GM12878 (cell line): ENCODE measurements around the gene ANAPC7.
"Not testable (repeated sequence)": the region's sequence is repeated elsewhere in the genome, so short reads cannot be mapped to it uniquely, and the experiment has no call there.

Experiments used
- CHD4 ChIP-seq: fragments of 200-600 bp; sonication (generic); IDR thresholded peaks from 2 replicates; pipeline ENCODE4 v1.6.1; 2016; ENCODE audit warnings: mild to moderate bottlenecking
- RAD21 ChIP-seq: IDR thresholded peaks from 2 replicates; pipeline ENCODE4 v1.6.1; 2011; ENCODE audit warnings: mild to moderate bottlenecking, low read depth, low read length, moderate library complexity; ENCODE audit not compliant: insufficient read depth
- ZSCAN29 ChIP-seq: fragments of 450-650 bp; IDR thresholded peaks from 2 replicates; pipeline ENCODE4 v1.6.1; 2017; ENCODE audit warnings: mild to moderate bottlenecking, moderate library complexity
- TF ChIP-seq, protein P1 (sequence below): IDR thresholded peaks from 2 replicates; pipeline ENCODE4 v1.6.1; 2012; ENCODE audit warnings: low read depth, low read length, improper control_type of control experiment
- TF ChIP-seq, protein P2 (sequence below): IDR thresholded peaks from 2 replicates; pipeline ENCODE4 v1.6.1; 2012; ENCODE audit warnings: mild to moderate bottlenecking, low read depth, low read length
- TF ChIP-seq, protein P3 (sequence below), 3 experiments: IDR thresholded peaks in 2 of 3; conservative IDR thresholded peaks in 1 of 3; 2 replicates each; pipeline ENCODE4 v1.5.1; 2011; ENCODE audit warnings: low read depth in 3 of 3, low read length in 3 of 3, mild to moderate bottlenecking in 3 of 3, control low read depth in 2 of 3, moderate library complexity in 2 of 3, inconsistent platforms in 1 of 3, mixed read lengths in 1 of 3; ENCODE audit not compliant: control insufficient read depth in 2 of 3, insufficient read depth in 1 of 3; ENCODE audit errors: extremely low read depth in 1 of 3

DNA sequence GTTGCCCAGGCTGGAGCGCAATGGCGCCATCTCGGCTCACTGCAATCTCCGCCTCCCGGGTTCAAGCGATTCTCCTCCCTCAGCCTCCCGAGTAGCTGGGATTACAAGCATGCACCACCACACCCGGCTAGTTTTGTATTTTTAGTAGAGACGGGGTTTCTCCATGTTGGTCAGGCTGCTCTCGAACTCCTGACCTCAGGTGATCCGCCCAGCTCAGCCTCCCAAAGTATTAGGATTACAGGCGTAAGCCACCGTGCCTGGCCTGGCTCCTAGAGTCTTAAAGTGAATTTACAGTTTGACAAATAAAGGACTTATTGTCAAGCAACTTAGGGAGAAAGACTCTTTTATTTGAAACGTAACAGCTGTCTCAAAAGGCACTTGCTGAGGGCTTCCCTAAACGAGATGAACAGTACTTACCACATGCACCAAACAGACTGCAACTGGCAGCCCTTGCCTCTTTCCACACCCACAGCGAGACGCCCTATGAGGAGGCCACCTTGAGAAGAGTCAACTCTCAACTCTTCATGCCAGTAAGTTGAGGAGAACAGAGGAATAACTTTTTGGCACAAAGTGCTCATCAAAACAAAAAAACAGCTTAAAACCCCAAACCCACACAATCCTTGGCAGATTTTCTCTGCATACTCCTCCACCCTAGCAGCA is 25.2 kb downstream of the ANAPC7 start:
- TF ChIP-seq, protein P1, sequence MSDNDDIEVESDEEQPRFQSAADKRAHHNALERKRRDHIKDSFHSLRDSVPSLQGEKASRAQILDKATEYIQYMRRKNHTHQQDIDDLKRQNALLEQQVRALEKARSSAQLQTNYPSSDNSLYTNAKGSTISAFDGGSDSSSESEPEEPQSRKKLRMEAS, result not testable (repeated sequence)
- TF ChIP-seq, protein P2, sequence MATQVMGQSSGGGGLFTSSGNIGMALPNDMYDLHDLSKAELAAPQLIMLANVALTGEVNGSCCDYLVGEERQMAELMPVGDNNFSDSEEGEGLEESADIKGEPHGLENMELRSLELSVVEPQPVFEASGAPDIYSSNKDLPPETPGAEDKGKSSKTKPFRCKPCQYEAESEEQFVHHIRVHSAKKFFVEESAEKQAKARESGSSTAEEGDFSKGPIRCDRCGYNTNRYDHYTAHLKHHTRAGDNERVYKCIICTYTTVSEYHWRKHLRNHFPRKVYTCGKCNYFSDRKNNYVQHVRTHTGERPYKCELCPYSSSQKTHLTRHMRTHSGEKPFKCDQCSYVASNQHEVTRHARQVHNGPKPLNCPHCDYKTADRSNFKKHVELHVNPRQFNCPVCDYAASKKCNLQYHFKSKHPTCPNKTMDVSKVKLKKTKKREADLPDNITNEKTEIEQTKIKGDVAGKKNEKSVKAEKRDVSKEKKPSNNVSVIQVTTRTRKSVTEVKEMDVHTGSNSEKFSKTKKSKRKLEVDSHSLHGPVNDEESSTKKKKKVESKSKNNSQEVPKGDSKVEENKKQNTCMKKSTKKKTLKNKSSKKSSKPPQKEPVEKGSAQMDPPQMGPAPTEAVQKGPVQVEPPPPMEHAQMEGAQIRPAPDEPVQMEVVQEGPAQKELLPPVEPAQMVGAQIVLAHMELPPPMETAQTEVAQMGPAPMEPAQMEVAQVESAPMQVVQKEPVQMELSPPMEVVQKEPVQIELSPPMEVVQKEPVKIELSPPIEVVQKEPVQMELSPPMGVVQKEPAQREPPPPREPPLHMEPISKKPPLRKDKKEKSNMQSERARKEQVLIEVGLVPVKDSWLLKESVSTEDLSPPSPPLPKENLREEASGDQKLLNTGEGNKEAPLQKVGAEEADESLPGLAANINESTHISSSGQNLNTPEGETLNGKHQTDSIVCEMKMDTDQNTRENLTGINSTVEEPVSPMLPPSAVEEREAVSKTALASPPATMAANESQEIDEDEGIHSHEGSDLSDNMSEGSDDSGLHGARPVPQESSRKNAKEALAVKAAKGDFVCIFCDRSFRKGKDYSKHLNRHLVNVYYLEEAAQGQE, result not testable (repeated sequence)
- TF ChIP-seq, protein P3, sequence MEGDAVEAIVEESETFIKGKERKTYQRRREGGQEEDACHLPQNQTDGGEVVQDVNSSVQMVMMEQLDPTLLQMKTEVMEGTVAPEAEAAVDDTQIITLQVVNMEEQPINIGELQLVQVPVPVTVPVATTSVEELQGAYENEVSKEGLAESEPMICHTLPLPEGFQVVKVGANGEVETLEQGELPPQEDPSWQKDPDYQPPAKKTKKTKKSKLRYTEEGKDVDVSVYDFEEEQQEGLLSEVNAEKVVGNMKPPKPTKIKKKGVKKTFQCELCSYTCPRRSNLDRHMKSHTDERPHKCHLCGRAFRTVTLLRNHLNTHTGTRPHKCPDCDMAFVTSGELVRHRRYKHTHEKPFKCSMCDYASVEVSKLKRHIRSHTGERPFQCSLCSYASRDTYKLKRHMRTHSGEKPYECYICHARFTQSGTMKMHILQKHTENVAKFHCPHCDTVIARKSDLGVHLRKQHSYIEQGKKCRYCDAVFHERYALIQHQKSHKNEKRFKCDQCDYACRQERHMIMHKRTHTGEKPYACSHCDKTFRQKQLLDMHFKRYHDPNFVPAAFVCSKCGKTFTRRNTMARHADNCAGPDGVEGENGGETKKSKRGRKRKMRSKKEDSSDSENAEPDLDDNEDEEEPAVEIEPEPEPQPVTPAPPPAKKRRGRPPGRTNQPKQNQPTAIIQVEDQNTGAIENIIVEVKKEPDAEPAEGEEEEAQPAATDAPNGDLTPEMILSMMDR (IDR thresholded peaks at IDR 0.05 in 2 of 3, conservative IDR thresholded peaks at IDR 0.05 in 1 of 3; ENCODE audit: control insufficient read depth in 2 of 3, extremely low read depth in 1 of 3, insufficient read depth in 1 of 3, low read depth in 3 of 3, low read length in 3 of 3), result not testable (repeated sequence)
- TF ChIP-seq CHD4, RAD21, ZSCAN29: not testable (repeated sequence)
